CD4-positive, alpha-beta T cell treated with Interleukin-6 at 100 ng/mL for 8 hours (primary cell): ENCODE measurements around the gene SUSD5.
"Not testable (repeated sequence)": the region's sequence is repeated elsewhere in the genome, so short reads cannot be mapped to it uniquely, and the experiment has no call there.

Experiments used
- DNase-seq: peaks from one replicate; pipeline ENCODE4 v3.0.0-alpha.2; 2020; ENCODE audit warnings: mixed read lengths, low spot score

SUSD5 gene

DNA sequence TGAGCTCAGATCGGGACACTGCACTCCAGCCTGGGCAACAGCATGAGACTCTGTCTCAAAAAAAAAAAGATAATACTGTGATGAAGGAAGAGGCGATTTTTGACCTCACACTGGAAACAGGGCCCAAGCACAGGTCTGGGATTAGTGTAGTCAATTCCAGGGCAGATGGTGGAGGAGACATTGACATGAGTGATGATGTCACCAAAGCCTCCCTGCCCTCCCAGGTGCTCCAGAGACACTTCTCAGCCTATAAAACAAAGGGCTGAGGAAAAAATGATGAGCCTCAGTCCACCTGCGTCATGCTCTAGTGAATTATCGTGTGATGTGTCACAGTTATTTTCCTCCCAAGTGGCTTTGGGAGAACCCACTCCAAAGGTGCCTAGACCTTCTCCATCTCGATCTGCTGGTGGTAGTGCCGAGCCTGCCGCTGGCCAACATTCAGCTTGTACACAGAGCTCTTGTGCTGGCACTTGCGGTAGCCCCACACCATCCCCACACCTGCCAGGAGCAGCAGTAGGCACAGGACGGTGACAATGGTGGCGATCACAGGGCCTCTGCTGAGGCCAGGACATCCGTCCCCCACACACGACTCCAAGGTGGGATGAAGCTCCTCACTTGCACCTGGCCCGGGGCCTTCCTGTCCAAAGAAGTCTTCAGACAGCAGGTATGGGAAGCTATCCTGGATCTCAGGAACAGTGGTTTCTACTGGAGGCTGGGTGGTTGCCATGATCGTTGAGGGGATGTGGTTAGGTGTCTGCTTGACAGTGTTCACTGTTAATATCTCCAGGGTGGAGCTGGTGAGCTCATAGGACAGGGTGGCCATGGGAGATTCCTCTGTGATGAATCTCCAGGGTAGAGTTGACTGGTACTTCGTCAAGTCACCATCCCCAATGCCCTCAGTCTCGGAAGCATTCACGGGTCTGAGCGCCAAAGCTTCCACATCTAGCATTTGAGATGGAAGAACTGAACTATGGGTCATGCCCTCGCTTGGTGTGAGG is 65.9 kb downstream of the SUSD5 start:
- no peak for DNase-seq

DNA sequence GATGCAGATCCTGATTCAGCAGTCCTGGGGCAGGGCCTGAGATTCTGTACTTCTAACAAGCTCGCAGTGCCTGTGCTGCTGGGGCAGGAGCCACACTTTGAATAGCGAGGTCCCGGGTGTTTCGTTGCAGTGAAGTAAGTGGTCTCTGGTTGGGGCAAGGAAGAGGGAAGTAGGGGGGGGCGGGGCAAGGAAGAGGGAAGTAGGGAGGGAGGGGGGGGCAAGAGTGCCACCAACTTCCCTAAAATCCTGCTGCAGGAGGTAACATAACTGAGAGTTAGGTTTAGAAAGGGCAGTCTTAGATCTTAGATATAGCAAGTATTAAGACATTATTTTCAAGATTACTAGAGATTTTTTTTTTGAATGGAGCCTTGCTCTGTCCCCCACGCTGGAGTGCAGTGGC is 69.3 kb downstream of the SUSD5 start:
- DNase-seq = no peak

DNA sequence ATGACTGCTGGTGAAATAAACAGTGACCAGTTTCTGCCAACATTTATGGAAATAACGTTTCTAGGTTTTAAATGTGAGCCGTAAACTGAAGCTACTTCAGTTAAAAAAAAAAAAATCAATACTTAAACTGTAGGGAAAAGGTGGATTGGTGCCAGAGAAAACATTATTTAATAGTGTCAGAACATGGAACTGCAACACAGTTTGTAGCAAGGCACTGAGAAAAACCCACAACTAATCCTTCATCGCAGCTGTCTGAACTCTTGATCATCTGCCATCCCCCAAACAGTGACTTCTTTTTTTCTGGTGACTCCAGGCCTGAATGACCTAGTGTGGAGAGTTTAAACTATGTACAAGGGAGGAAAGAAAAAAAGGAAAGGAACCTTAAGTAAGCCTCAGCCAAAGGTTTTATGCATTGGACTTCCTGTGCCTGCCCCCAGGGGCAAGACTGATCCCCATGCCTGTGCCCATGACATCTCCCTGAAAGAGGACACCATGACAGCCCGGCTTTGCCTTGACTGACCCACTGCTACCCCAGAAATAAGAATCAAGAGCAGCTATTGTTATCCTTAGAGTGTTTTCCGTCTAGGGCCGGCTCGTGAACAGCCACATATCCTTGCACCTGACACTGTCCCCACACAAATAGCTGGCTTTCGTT is 71.7 kb downstream of the SUSD5 start:
- no peak for DNase-seq

DNA sequence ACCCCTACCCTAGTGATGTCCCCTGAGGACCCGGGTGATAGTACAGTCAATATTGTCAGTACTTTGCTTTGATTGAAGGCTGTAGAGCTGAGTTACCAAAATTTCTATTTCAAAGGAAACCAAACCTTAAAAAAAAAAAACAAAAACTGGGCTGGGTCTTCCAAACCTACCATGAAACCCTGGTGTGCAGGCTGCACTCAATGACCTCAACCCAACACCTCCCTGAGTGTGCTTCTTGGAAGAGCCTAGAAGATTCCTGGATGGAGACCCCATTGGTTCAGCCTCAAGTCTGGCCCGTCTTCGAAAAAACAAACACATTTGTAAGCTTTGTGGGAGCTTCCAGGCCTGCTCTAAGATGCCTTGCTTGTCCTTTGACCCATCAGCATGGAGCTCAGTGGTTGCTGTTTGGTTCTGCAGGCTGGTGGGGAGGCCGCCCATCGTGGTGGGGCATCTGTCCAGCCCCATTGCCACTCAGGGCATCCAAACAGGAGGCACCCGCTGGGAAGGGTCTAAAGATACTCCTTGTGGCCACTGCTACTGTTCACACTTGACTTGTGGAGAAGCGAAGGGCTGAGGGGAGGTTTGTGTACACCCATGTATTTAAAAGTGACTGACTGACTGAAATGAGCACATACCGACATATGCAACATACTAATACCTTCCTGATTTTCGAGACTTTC is 72.6 kb downstream of the SUSD5 start:
- no peak for DNase-seq

DNA sequence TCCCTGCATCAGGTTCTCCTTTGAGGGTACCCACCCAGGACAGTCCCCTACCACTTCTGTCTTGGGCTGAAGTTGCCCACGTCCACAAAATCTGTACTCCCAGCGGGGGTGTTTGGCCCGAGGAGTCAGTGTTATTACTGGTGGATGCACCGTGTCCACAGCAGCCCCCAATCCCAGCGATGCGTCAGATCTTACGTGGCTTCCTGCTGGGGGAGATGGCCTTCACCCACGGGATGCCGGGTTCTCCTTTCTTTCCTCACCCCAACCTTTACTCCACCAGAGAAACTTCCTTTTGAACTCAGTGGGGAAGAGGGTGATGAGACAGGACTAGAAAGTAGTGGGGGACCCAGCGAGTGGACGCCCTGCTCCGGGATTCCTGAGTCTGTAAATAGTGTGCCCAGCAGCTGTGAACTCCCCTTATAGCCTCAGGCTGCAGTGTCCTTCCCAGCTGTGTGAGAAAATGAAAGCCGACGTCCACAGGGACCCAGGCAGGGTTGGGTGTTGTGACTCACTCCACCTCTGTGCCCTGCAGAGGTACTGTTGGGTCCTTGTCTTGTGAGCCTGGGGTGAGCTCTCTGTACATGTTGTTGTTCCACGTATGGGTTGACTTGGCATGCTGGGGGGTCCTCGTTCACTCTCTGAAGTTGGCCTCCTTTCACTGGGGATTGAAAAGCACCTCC is 73.2 kb downstream of the SUSD5 start:
- no peak for DNase-seq

DNA sequence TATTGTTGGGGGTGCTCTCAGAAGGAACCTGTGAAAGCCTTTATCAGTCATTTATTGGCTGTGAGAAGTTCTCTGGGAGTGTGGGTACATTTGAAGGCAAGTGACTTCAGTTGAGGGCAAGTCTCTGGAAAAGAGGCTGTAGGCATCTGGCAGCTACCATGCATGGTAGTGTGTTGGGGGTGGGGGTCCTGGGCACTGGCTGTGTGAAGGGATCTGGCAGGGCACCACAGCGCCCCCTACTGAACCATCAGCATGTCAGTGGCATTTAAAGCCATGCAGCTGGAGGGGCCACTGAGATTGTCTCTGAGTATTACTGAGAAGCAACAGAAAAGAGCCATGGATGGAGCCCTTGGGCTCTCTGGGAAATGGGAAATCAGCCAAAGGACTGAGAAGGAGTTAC is 74.2 kb downstream of the SUSD5 start:
- DNase-seq = peak; percentile 12

DNA sequence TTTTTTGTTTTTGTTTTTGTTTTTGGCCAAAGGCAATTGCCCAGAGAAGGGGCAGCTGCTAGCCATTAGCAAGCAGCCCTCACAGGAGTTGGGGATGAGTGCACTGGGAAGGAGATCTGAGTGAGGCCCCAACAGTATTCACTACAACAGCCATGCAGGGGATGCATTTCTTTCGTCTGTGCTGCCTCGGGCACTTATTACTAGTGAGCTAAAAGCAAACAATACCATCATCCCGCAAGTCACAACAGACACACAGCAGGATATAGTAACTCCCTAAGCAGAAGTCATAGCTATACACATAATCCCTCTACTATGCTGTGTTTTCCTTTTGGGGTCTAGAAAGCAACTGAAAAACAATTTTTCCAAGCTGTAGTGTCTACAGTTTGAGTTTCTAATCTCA is 77.6 kb downstream of the SUSD5 start:
- no peak for DNase-seq

DNA sequence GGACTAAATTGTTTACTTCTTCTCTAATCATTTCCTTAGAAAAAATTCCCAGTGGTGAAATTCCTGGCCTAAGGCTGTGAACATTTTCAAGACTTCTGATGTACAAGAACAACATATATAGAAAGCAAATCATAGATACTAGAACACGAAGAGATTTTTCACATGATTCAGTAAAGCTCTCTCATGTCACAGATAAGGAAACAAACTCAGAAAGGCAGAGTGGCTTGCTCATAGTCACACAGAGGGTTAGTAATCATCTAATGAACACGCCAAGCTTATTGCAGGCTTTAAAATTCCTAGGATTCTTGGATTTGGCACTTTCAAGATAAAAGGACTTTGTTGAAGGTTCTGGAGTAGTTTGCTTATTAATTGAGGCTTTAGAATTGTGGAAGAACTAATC is 78.6 kb downstream of the SUSD5 start:
- DNase-seq = no peak

DNA sequence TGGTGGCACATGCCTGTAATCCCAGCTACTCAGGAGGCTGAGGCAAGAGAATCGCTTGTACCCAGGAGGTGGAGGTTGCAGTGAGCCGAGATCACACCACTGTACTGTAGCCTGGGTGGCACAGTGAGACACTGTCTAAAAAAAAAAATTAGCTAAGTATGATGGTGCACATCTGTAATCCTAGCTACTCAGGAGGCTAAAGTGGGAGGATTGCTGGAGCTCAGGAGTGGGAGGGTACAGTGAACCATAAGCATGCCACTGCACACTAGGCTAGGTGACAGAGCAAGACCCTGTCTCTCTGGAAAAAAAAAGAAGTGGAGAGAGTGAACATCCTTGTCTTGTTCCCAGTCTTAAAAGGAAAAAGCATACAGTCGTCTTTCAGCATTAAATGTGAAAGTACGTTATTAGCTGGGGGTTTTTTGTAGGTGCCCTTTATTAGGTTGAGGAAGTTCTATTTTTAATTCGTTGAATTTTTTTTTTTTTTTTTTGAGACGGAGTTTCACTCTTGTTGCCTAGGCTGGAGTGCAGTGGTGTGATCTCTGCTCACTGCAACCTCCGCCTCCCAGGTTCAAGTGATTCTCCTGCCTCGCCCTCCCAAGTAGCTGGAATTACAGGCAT is 79.5 kb downstream of the SUSD5 start:
- DNase-seq = not testable (repeated sequence)

DNA sequence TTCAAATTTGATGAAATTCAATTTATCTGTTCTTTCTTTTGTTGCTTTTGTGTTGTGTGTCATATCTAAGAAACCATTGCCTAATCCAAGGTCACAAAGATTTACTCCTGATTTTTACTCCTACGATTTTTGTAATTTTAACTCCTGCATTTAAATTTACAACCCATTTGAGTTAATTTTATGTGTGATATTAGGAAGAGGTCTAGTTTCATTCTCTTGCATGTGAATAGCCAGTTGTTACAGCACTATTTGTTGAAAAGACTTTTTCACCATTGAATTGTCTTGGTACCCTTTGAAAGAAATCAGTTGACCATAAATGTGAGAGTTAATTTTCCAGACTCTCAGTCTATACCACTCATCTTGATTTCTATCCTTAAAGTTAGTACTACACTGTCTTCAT is 80.9 kb downstream of the SUSD5 start:
- DNase-seq = no peak

DNA sequence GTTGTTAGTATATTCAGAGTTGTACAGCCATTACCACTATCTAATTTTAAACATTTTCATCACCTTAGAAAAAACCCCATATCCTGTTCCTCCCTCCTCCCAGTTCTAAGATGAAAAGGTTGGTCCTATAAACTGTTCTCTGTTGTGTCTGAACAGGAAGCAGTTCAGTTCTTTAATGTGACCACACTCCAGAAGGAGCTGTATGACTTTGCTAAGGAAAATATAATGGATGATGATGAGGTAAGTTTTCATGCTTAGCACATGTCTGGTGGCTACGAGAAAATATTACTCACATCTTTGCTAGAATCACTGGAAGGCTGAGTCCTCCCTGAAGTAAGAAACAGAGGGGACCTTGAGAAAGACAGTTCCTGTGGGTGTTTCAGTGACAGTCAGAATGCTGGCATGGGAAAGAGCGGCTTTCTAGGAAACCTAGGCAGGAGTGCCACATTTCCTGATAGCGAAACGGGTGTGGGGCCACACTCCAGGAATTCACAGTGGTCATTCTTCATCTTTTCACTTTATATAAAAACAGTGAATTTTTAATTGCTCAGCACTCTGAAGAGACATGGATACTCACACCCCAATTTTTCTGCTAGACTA is 84.5 kb downstream of the SUSD5 start:
- no peak for DNase-seq

DNA sequence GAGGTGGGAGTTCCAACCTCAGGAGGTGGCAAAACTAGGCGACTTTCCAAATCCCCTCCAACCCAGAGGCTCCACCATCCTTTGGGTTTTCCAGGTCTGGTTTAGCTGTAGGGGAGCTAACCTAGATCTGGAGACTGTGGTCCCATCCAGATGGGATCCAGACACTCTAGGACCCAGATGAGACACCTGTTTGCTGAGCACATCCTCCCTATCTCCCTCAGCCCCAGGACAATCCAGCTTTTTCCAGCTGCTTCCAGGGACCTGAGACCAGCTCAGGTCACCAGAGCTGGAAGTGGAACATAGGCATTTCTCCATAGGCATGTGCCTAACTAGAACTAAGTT is 86.6 kb downstream of the SUSD5 start:
- DNase-seq = no peak

DNA sequence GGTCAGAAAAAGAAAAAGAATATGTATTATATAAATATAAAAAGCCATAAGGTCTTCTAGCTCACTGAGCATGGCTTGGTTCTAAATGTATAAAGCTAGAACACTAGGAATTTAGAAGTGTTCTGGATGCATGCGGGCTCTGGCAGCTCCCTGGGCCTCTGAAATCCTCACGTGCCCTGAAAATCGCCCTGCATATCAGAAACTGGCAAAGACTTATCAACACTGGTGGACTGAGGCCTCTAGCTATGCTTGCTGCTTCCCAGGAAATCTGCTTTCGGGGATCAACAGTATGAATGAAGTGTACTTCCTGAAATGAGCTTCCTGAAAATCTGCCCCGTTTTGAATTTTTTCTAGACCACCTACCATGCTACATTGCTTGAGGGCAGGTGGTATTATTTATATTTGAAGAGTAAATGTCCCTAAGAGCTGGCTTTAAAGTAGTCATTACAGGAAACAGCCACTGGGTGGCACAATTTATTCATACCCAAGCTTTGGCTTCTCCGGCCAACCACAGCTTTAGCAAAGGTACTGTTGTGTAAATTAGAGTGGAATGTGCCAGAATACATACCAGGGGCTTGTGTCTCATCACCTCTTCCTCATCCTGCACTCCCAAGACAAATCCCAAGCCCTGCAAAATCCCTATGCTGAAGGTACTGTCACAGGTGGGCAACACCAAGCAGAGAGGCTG is 87.1 kb downstream of the SUSD5 start:
- DNase-seq = peak; percentile 42

DNA sequence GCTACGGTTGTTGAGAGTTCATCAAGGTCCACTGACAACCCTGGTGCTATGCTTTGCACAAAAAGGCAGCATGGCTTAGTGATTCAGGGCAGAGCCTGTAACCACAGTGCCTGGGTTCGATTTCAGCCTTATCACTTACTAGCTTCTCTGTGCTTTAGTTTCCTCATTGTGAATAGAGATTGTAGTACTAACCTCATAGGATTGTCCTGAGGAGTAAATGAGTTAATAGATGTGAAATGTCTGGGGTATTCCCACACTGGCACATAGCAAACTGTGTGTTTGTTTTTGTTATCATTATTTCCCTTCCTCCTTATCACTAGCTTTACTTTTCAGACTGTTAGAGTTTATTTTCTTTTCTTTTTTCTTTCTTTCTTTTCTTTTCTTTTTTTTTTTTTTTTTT is 88.5 kb downstream of the SUSD5 start:
- no peak for DNase-seq

DNA sequence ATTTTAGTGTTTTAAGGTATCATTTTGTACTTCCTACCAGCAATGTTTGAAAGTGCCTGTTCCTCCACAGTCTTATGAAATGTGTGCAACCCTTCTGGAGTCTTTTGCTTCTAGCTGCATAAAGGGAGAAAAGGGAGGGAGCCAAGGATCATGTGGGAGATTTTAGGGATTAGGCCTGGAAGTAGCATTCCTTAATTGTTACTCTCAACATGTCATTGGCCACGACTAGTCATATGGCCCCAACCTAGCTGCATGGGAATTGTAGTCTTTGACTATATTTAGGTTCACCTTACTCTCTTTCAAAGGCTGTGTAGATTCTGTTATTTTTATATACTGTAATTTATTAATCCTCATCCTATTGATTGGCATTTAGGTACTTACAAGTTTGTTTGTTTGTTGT is 89.9 kb downstream of the SUSD5 start:
- no peak for DNase-seq

DNA sequence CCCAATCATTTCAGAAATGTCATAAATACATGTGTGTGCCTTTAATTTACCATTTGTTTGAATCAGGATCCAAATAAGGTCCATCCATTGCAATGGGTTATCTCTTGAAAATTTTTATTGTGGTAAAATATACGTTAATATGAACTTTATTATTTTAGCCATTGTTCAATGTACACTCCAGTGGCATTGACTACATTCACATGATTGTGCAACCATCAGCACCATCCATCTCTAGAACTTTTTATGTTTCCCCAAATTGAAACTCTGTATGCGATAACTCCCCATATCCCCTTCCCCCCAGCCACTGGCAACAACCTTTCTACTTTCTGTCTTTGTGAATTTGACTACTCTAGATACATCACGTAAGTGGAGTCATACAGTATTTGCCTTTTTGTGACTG is 92.8 kb downstream of the SUSD5 start:
- DNase-seq = no peak

DNA sequence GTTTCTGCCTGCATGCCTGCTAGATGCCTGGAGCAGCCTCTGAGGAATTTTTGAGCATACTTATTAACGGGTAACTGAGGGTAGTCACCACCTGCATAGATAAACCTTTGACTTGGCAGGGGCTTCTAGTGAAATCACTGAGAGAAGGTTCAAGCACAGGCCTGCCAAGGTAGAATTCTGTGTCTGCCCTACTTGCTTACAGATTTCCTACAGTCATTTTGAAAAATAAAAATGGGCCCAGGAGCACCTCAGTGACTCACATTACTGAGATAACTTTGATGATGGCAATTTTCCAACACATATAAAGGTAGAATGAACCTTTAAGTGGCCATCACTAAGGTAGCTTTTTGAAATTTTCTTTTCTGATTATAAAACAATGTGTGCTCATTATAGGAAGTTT is 94.0 kb downstream of the SUSD5 start:
- DNase-seq = no peak

DNA sequence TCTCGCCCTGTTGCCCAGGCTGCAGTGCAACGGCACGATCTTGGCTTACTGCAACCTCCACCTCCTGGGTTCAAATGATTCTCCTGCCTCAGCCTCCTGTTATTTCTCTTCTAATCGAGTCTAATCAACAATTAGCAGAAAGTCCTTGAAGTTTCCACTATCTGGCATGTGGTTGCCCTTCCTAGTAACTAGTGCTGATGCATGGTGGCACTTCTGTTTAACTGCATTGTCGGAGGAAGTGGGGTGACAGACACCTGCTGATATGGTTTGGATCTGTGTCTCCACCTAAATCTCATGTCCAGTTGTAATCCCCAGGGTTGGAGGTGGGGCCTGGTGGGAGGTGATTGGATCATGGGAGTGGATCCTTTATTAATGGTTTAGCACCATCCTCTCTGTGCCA is 95.6 kb downstream of the SUSD5 start:
- no peak for DNase-seq

DNA sequence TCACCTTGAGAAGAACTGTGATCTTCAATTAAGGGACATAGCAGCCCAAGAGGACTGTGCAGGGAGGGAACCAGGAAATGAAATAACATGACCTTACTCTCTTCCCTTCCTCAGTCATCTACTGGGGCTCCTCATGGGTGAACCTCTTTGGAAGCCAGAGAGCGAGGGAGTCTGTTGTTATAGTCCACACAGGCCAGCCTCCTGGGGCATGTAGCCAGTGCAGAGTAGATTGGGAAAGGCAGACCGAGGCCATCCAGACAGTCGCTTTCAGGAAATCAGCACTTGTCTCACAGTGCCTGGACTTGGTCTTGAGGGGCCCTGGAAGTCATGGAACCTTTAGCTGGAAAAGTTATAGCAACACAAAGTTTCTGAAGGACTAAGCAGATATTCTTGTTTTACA is 98.7 kb downstream of the SUSD5 start:
- no peak for DNase-seq

DNA sequence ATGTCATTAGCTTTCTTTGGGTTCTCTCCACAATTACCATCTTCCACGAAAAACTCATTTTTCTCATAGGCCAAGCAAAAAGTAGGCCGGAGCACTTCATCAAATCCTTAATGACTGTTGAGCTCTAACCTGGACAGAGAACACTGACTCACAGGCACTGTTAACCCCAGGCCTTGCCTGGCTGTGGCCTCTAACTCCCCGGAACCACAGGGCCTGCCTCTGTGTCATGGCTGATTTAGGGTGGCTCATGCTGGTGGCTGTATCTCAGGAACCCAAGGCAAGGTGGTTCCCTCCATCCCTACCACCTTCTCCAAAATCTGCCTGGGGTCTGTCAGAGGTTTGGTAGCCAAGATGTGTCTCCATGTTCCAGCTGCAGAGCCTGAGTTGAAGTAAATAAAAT is 101.1 kb downstream of the SUSD5 start:
- no peak for DNase-seq
